Pancreas (tissue), 10 donors: ENCODE results near the gene PODXL2. TPM values are rescaled to one million over a fixed set of nuclear protein-coding genes. Genes with fewer than 3 reads are reported as not detected.
"Not testable (repeated sequence)": the region's sequence is repeated elsewhere in the genome, so short reads cannot be mapped to it uniquely, and the experiment has no call there.

Experiments used
- ATAC-seq, 4 donors: fragments of 200-7000 bp; cut with Tn5 transposase; one replicate each; pipeline versions ENCODE4 v1.8.0 to v1.9.1; 2020; ENCODE audit warnings: mild to moderate bottlenecking in 4 of 4, moderate library complexity in 4 of 4
- DNase-seq, 6 donors: peaks; one replicate each; pipeline ENCODE4 v3.0.0-alpha.2; 2020
- FAIRE-seq: peaks from 2 replicates; lab custom pipeline; 2012; peaks lifted over from hg19 to GRCh38; lab: Jason Lieb, UNC
- H3K27ac ChIP-seq, 4 donors: fragments of 200-600 bp; sonication (generic); 1 replicate in 3 of 4; 2 replicates in 1 of 4; pipeline versions ENCODE4 v1.5.0 to v1.8.0; 2020
- H3K27me3 ChIP-seq, 4 donors: fragments of 200-600 bp; one replicate each; pipeline ENCODE4 v1.8.0; 2021
- H3K36me3 ChIP-seq, 3 donors: fragments of 200-600 bp; sonication (generic) in 1 of 3; one replicate each; pipeline versions ENCODE4 v1.5.0 to v1.8.0; 2020 to 2021
- H3K4me1 ChIP-seq, 3 donors: fragments of 200-600 bp; one replicate each; pipeline ENCODE4 v1.8.0; 2021
- H3K4me3 ChIP-seq, 4 donors: fragments of 200-600 bp; sonication (generic) in 2 of 4; one replicate each; pipeline versions ENCODE4 v1.5.0 to v1.8.0; 2020 to 2021
- H3K9me3 ChIP-seq, 4 donors: fragments of 200-600 bp; one replicate each; pipeline ENCODE4 v1.8.0; 2021
- CTCF ChIP-seq, 4 donors: fragments of 200-600 bp; sonication (generic) in 3 of 4; IDR thresholded peaks; one replicate each; pipeline versions ENCODE4 v1.5.0 to v1.8.0; 2021; ENCODE audit warnings: antibody characterized with exemption in 4 of 4
- WGBS, 2 donors: extraction: QIAGEN DNeasy Blood & Tissue Kit; methylation state at CpG; one replicate each; pipeline ENCODE4 v1.1.7; 2013; 5-methylcytosine and 5-hydroxymethylcytosine counted together
- intact Hi-C, 3 donors: fragments of 100-400 bp; cut with DNase I; formaldehyde crosslinking; loops; one replicate each; pipeline versions ENCODE4 v1.11.1 to v1.14.2; 2022
- polyA plus RNA-seq, 2 donors: library from polyadenylated mRNA; stranded (reverse); fragments of 200-250 nt; gene quantifications; one replicate each; pipeline ENCODE4 v1.2.3, GENCODE V29; 2013
- total RNA-seq, 6 donors: library from RNA; stranded (reverse); fragmentation: NEBNext Ultra II Directional in 4 of 6; extraction: Animal tissue kit (Norgen Biotek cat#: 25700) in 4 of 6; gene quantifications; one replicate each; pipeline versions ENCODE4 v1.2.1 to v1.2.4, GENCODE V29; 2021 to 2023
- donor health status: healthy with polysubstance abuse.
- donor health status: DM: no; HTN: no; CAD: no; lungs with moderate emphysema.
- donor health status: DM: no; HTN: no; CAD: no.
- donor health status: control.
- donor health status: control.
- donor health status: Bipolar disorder and iron deficiency.
- donor health status: DM: yes; HTN: yes; CAD: no.
- donor health status: DM: no; HTN: no; CAD: no.
- donor health status: DM: no; HTN: no; CAD: no.
- donor health status: DM: yes; HTN: yes; CAD: no.

The PODXL2 gene
- total and polyA plus RNA-seq, 8 donors = 2.5 to 18.1 (median 5.7) TPM

- H3K36me3 ChIP-seq = no peaks in the 10 kb centered on the region
- 94% methylated on average over 40 to 41 of the region's 41 CpGs for WGBS, 2 donors
- H3K9me3 ChIP-seq = no peaks in the 10 kb centered on the region
- intact Hi-C loops = no loop called here
- FAIRE-seq (no peak), DNase-seq (no peak), ATAC-seq (no peak)
- H3K4me1 ChIP-seq = no peaks in the 10 kb centered on the region
- no peaks in the 10 kb centered on the region for H3K27me3 ChIP-seq
- no peak overlapping the region for H3K27ac ChIP-seq
- H3K4me3 ChIP-seq = no peak overlapping the region
- TF ChIP-seq CTCF (IDR thresholded peaks at IDR 0.05) = no peak
These were observed 24.3 kb upstream of the PODXL2 start for GRCh38 chr3:127604546-127605165.

- H3K27ac ChIP-seq, DNase-seq, H3K27me3 ChIP-seq, FAIRE-seq, H3K4me3 ChIP-seq, intact Hi-C loops, H3K4me1 ChIP-seq, H3K9me3 ChIP-seq, ATAC-seq, H3K36me3 ChIP-seq: not testable (repeated sequence)
- 87 to 92% methylated on average over 7 of the region's 7 CpGs for WGBS, 2 donors
These were observed 23.4 kb upstream of the PODXL2 start for GRCh38 chr3:127605547-127605946.

GRCh38 chr3:127606086-127606805 lies 22.7 kb upstream of the PODXL2 start:
- Histone ChIP-seq H3K9me3 (no peaks in the 10 kb centered on the region), H3K27ac (no peak overlapping the region), H3K4me1 (no peaks in the 10 kb centered on the region), H3K4me3 (no peak overlapping the region), H3K27me3 (no peaks in the 10 kb centered on the region), H3K36me3 (no peaks in the 10 kb centered on the region)
- DNase-seq = no peak
- ATAC-seq = no peak
- intact Hi-C loops = no loop called here
- no peak for TF ChIP-seq CTCF (IDR thresholded peaks at IDR 0.05)
- no peak for FAIRE-seq
- WGBS, 2 donors = 93% methylated on average over 24 of the region's 24 CpGs

GRCh38 chr3:127606981-127607595 lies 21.9 kb upstream of the PODXL2 start:
- Histone ChIP-seq H3K4me1 (no peaks in the 10 kb centered on the region), H3K9me3 (no peaks in the 10 kb centered on the region), H3K27me3 (no peaks in the 10 kb centered on the region), H3K36me3 (no peaks in the 10 kb centered on the region), H3K4me3 (no peak overlapping the region), H3K27ac (no peak overlapping the region)
- WGBS, 2 donors = 92 to 95% methylated on average over 17 of the region's 17 CpGs
- FAIRE-seq = no peak
- ATAC-seq = no peak
- intact Hi-C loops = no loop called here
- no peak for DNase-seq
- no peak for TF ChIP-seq CTCF (IDR thresholded peaks at IDR 0.05)

- 85 to 90% methylated on average over 7 of the region's 7 CpGs for WGBS, 2 donors
- no peak for FAIRE-seq
These were observed 21.2 kb upstream of the PODXL2 start for GRCh38 chr3:127607675-127608361.

More at GRCh38 chr3:127607675-127608361, 21.2 kb upstream of the PODXL2 start:
- H3K9me3 ChIP-seq = no peaks in the 10 kb centered on the region
- no peak overlapping the region for H3K4me3 ChIP-seq
- DNase-seq (no peak), ATAC-seq (no peak)
- no peak for TF ChIP-seq CTCF (IDR thresholded peaks at IDR 0.05)
- intact Hi-C loops = no loop called here
- H3K27me3 ChIP-seq = no peaks in the 10 kb centered on the region
- no peak overlapping the region for H3K27ac ChIP-seq
- H3K36me3 ChIP-seq = no peaks in the 10 kb centered on the region
- H3K4me1 ChIP-seq = no peaks in the 10 kb centered on the region
